Sigmoid colon (tissue), 7 donors: ENCODE results near the gene TUBGCP3. TPM values are rescaled to one million over a fixed set of nuclear protein-coding genes. Genes with fewer than 3 reads are reported as not detected.

Experiments
- DNase-seq: peaks from one replicate; pipeline ENCODE4 v3.0.0-alpha.2; 2019
- H3K27ac ChIP-seq, 4 donors: fragments of 200-600 bp; sonication (generic); one replicate each; pipeline ENCODE4 v1.5.1; 2016 to 2019; ENCODE audit warnings: mild to moderate bottlenecking in 1 of 4
- H3K27me3 ChIP-seq, 3 donors: fragments of 200-600 bp; sonication (generic); one replicate each; pipeline ENCODE4 v1.5.1; 2019; ENCODE audit warnings: mild to moderate bottlenecking in 1 of 3
- H3K36me3 ChIP-seq, 4 donors: fragments of 200-600 bp; sonication (generic); one replicate each; pipeline ENCODE4 v1.5.1; 2016 to 2019
- H3K4me1 ChIP-seq, 4 donors: fragments of 200-600 bp; sonication (generic); one replicate each; pipeline ENCODE4 v1.5.1; 2017 to 2019
- H3K4me3 ChIP-seq, 4 donors: fragments of 200-600 bp; sonication (generic); one replicate each; pipeline ENCODE4 v1.5.1; 2017 to 2019; ENCODE audit warnings: mild to moderate bottlenecking in 2 of 4, moderate library complexity in 1 of 4
- H3K9me3 ChIP-seq, 4 donors: fragments of 200-600 bp in 3 of 4; sonication (generic) in 3 of 4; one replicate each; pipeline versions ENCODE4 v1.5.1 to v1.6.1; 2013 to 2019
- CTCF ChIP-seq, 4 experiments: fragments of 450-650 bp in 3 of 4; fragments of 200-600 bp in 1 of 4; IDR thresholded peaks; one replicate each; pipeline ENCODE4 v1.5.1; 2016 to 2019; ENCODE audit warnings: antibody characterized with exemption in 4 of 4, mild to moderate bottlenecking in 3 of 4, moderate library complexity in 2 of 4
- EP300 ChIP-seq, 4 donors: sonication (generic); formaldehyde crosslinking; IDR thresholded peaks; one replicate each; pipeline ENCODE4 v1.6.1; 2017; ENCODE audit warnings: antibody characterized with exemption in 4 of 4
- POLR2A ChIP-seq, 2 donors: fragments of 450-650 bp; IDR thresholded peaks; one replicate each; pipeline ENCODE4 v1.6.1; 2016; ENCODE audit warnings: antibody characterized with exemption in 2 of 2, mild to moderate bottlenecking in 2 of 2, moderate library complexity in 2 of 2
- POLR2AphosphoS5 ChIP-seq, 4 donors: sonication (generic); formaldehyde crosslinking; IDR thresholded peaks; one replicate each; pipeline ENCODE4 v1.6.1; 2017; ENCODE audit warnings: antibody characterized with exemption in 4 of 4
- WGBS, 2 donors: extraction: QIAGEN DNeasy Blood & Tissue Kit; methylation state at CpG; one replicate each; pipeline ENCODE4 v1.1.7; 2013; 5-methylcytosine and 5-hydroxymethylcytosine counted together
- intact Hi-C: fragments of 100-400 bp; cut with DNase I; formaldehyde crosslinking; loops from one replicate; pipeline ENCODE4 v1.15.1; 2023
- polyA plus RNA-seq, 3 donors: library from polyadenylated mRNA; stranded (reverse); fragments of 200-250 nt; gene quantifications; one replicate each; pipeline ENCODE4 v1.2.3, GENCODE V29; 2013
- total RNA-seq, 4 donors: library from RNA; depleted of rRNA; stranded (reverse); fragments of >200 nt; gene quantifications; one replicate each; pipeline ENCODE4 v1.1.0, GENCODE V29; 2016
- donor health status: healthy with polysubstance abuse.
- donor health status: Bipolar disorder and iron deficiency.
- donor health status: healthy.

Gene TUBGCP3
- total and polyA plus RNA-seq, 7 donors, result 7.2 to 33.5 (median 23.8) TPM

DNA sequence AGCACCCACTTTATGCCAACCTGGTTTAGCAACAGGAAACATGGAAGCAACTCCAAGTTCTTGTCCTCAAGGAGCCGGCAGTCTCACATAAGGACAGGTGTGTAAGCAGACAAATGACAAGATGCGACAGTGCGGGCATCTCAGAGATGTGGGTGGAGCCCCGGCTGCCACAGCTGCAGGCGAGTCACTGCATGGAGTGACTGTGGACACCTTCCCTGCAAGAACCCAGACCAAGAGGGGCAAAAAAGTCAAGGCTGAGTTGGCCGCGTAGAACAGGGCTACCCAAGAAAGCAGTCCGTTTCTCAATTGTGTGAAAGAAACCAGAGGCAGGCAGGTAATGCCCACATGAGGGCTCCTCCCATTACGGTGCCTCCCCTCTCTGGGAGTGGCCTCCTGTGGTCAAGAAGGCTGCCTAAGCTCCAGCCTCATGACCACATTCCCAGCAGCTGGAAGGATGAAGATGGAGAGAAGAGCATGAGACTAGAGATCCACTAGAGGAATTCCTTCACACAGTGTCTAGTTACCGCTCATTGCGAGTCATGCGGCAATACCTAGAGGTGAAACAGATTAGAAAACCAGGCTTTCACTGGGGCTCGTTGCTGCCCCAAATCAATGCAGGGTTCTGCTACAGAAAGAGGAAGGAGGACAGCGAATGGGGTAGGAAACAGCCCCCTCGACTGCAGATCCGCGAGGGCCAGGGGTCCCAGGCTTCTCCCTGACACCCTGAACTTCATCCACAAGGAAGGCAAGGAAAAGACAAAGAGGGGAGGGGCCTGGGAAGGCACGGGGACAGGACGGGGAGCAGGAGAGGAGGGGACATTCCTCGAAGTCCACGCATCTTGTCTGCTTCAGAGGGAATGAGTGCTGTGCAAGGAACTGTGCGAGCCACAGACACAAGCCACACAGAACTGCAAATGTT, 131.6 kb downstream of the TUBGCP3 start:
- TF ChIP-seq POLR2AphosphoS5 (IDR thresholded peaks at IDR 0.05), result no peak
- TF ChIP-seq CTCF (IDR thresholded peaks at IDR 0.05), result no peak
- no peak for TF ChIP-seq POLR2A (IDR thresholded peaks at IDR 0.05)
- no peak for TF ChIP-seq EP300 (IDR thresholded peaks at IDR 0.05)
- WGBS, 2 donors, result 82 to 86% methylated on average over 22 of the region's 22 CpGs
- no peaks in the 10 kb centered on the region for H3K36me3 ChIP-seq
- peaks cover 0 to 4% (median 0%) of the 10 kb centered on the region in 4 donors for H3K9me3 ChIP-seq
- no peak for DNase-seq
- H3K27ac ChIP-seq, result no peak overlapping the region
- peaks cover 0 to 7% (median 0%) of the 10 kb centered on the region in 3 donors for H3K27me3 ChIP-seq
- intact Hi-C loops, result no loop called here
- no peak overlapping the region for H3K4me3 ChIP-seq
- no peaks in the 10 kb centered on the region for H3K4me1 ChIP-seq

GRCh38 chr13:112455476-112456059, 132.4 kb downstream of the TUBGCP3 start:
- TF ChIP-seq POLR2A (IDR thresholded peaks at IDR 0.05) (no peak), CTCF (IDR thresholded peaks at IDR 0.05) (no peak), EP300 (IDR thresholded peaks at IDR 0.05) (no peak), POLR2AphosphoS5 (IDR thresholded peaks at IDR 0.05) (no peak)
- DNase-seq, result no peak
- peaks cover 0 to 4% (median 0%) of the 10 kb centered on the region in 4 donors for H3K9me3 ChIP-seq
- intact Hi-C loops, result no loop called here
- H3K4me3 ChIP-seq, result no peak overlapping the region
- no peaks in the 10 kb centered on the region for H3K4me1 ChIP-seq
- no peak overlapping the region for H3K27ac ChIP-seq
- no peaks in the 10 kb centered on the region for H3K36me3 ChIP-seq
- peaks cover 0 to 3% (median 0%) of the 10 kb centered on the region in 3 donors for H3K27me3 ChIP-seq
- WGBS, 2 donors, result 82 to 86% methylated on average over 17 of the region's 17 CpGs

- no peak for DNase-seq
- TF ChIP-seq EP300 (IDR thresholded peaks at IDR 0.05) (no peak), POLR2A (IDR thresholded peaks at IDR 0.05) (no peak), POLR2AphosphoS5 (IDR thresholded peaks at IDR 0.05) (no peak), CTCF (IDR thresholded peaks at IDR 0.05) (no peak)
- WGBS, 2 donors, result 85 to 87% methylated on average over 16 of the region's 16 CpGs
- Histone ChIP-seq H3K4me3 (no peak overlapping the region), H3K36me3 (no peaks in the 10 kb centered on the region), H3K4me1 (no peaks in the 10 kb centered on the region), H3K27ac (no peak overlapping the region), H3K9me3 (peaks cover 0 to 4% (median 0%) of the 10 kb centered on the region in 4 donors), H3K27me3 (peaks cover 0 to 3% (median 0%) of the 10 kb centered on the region in 3 donors)
- intact Hi-C loops, result no loop called here
Observed at GRCh38 chr13:112454648-112455334, 133.2 kb downstream of the TUBGCP3 start.

DNA sequence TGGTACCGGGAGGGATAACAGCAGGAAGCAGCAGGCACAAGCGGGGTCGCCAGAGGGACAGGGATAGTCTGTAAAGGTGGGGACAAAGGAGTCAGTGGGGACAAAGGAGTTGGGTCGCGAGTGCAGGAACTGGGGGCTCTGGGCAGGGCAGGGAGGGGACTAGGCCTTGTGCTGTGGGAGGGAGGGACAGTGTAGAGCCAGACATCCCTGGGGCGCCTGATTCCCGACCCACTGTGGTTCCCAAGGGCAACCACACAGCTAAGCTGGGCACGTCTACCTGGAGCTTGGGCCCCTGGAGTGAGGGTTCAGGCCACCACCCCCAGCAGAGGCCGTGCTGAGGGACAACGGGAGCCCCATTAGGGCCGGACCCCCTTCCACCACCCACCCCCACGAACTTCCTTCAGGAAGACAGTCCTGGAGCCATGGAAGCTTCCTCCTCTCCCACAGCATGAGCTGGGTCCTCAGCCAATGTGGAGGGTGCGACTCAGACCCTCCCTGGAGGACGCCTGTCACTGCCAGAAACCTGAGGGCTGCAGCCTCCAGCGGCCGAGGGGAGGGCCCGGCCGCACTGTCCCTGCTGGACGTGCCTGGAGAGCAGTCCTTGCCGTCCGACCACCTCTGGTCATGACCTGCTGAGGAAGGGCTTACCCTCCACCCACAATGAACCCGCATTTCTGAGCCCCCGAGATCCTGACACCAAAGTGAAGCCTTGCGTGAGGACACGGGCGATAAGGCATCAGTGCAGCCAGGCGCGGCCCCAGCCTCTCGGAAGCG, 133.9 kb downstream of the TUBGCP3 start:
- H3K4me1 ChIP-seq, result no peaks in the 10 kb centered on the region
- no peak for TF ChIP-seq EP300 (IDR thresholded peaks at IDR 0.05)
- no peak for TF ChIP-seq POLR2A (IDR thresholded peaks at IDR 0.05)
- no peak overlapping the region for H3K4me3 ChIP-seq
- H3K9me3 ChIP-seq, result no peaks in the 10 kb centered on the region
- no peaks in the 10 kb centered on the region for H3K36me3 ChIP-seq
- intact Hi-C loops, result no loop called here
- H3K27me3 ChIP-seq, result peaks cover 0 to 3% (median 0%) of the 10 kb centered on the region in 3 donors
- no peak overlapping the region for H3K27ac ChIP-seq
- WGBS, 2 donors, result 84 to 85% methylated on average over 30 of the region's 30 CpGs
- DNase-seq, result no peak
